ENCODE measurements around the gene CA10. TPM values are rescaled to one million over a fixed set of nuclear protein-coding genes. Genes with fewer than 3 reads are reported as not detected.

The CA10 gene
- total RNA-seq, 4 donors from 2014 or later, result 0.96 to 4.1 (median 1.1) TPM; not detected in 1

- H3K27me3 ChIP-seq, result no peaks in the 10 kb centered on the region
- 76 to 86% methylated on average over 2 to 4 of the region's 4 CpGs for WGBS, 2 donors (ENCODE audit: low coverage in 1 of 2)
- intact Hi-C loops (cut with DNase I; ENCODE audit: low total_unique reads) (no loop called here), in situ Hi-C loops (cut with MboI; ENCODE audit: low pct_ligation_motif_present in 1 of 4, low pct_unique_long_range_greater_than_20kb in 1 of 4, low sequenced_read_pairs in 3 of 4) (loop anchor here in 1 of 4 donors (10.0 kb wide), 1 partner anchor 57 kb away; no protein-coding TSS in a partner anchor)
- H3K9me3 ChIP-seq, result no peaks in the 10 kb centered on the region
- H3K4me1 ChIP-seq, result peaks cover 0 to 20% (median 2%) of the 10 kb centered on the region in 4 donors
- DNase-seq, result no peak
- TF ChIP-seq POLR2AphosphoS5 (IDR thresholded peaks at IDR 0.05) (no peak), POLR2A (IDR thresholded peaks at IDR 0.05) (no peak), EP300 (IDR thresholded peaks at IDR 0.05; ENCODE audit: low read depth) (no peak), CTCF (IDR thresholded peaks at IDR 0.05) (no peak)
- H3K4me3 ChIP-seq, result no peak overlapping the region
- H3K36me3 ChIP-seq, result no peaks in the 10 kb centered on the region
- H3K27ac ChIP-seq, result no peak overlapping the region
Observed at GRCh38 chr17:51801626-51802025, 356.9 kb downstream of the CA10 start.

- H3K4me3 ChIP-seq, result no peak overlapping the region
- no peaks in the 10 kb centered on the region for H3K36me3 ChIP-seq
- H3K4me1 ChIP-seq, result peaks cover 0 to 13% (median 0%) of the 10 kb centered on the region in 4 donors
- TF ChIP-seq POLR2AphosphoS5 (IDR thresholded peaks at IDR 0.05), result no peak
- TF ChIP-seq EP300 (IDR thresholded peaks at IDR 0.05; ENCODE audit: low read depth), result no peak
- no peak for TF ChIP-seq CTCF (IDR thresholded peaks at IDR 0.05)
- WGBS, 2 donors (ENCODE audit: low coverage in 1 of 2), result 84 to 90% methylated on average over 4 of the region's 4 CpGs
- intact Hi-C loops (cut with DNase I; ENCODE audit: low total_unique reads) (no loop called here), in situ Hi-C loops (cut with MboI; ENCODE audit: low pct_ligation_motif_present in 1 of 4, low pct_unique_long_range_greater_than_20kb in 1 of 4, low sequenced_read_pairs in 3 of 4) (loop anchor here in 1 of 4 donors (10.0 kb wide), 1 partner anchor 55 kb away; no protein-coding TSS in a partner anchor)
- H3K9me3 ChIP-seq, result no peaks in the 10 kb centered on the region
- no peaks in the 10 kb centered on the region for H3K27me3 ChIP-seq
- no peak overlapping the region for H3K27ac ChIP-seq
- no peak for DNase-seq
Observed at GRCh38 chr17:51799981-51800380, 358.5 kb downstream of the CA10 start.

- H3K4me1 ChIP-seq, result peaks cover 0 to 11% (median under 1%) of the 10 kb centered on the region in 4 donors
- no peak for DNase-seq
- no peak overlapping the region for H3K4me3 ChIP-seq
- no peak overlapping the region for H3K27ac ChIP-seq
- H3K36me3 ChIP-seq, result no peaks in the 10 kb centered on the region
- no peaks in the 10 kb centered on the region for H3K9me3 ChIP-seq
- TF ChIP-seq CTCF (IDR thresholded peaks at IDR 0.05), result no peak
- in situ Hi-C loops (cut with MboI; ENCODE audit: low pct_ligation_motif_present in 1 of 4, low pct_unique_long_range_greater_than_20kb in 1 of 4, low sequenced_read_pairs in 3 of 4) (no loop called here), intact Hi-C loops (cut with DNase I; ENCODE audit: low total_unique reads) (no loop called here)
- H3K27me3 ChIP-seq, result no peaks in the 10 kb centered on the region
Observed at GRCh38 chr17:51799240-51799639, 359.3 kb downstream of the CA10 start.

GRCh38 chr17:51797150-51797549 lies 361.4 kb downstream of the CA10 start:
- intact Hi-C loops (cut with DNase I; ENCODE audit: low total_unique reads), result no loop called here
- Histone ChIP-seq H3K9me3 (no peaks in the 10 kb centered on the region), H3K4me3 (no peak overlapping the region), H3K27me3 (no peaks in the 10 kb centered on the region), H3K36me3 (no peaks in the 10 kb centered on the region), H3K27ac (no peak overlapping the region), H3K4me1 (peaks cover 0 to 14% (median 2%) of the 10 kb centered on the region in 4 donors)
- 92% methylated on average over 14 of the region's 14 CpGs; no CpG with 5 or more reads in 1 of the 2 donors for WGBS, 2 donors (ENCODE audit: low coverage in 1 of 2)
- DNase-seq, result no peak
- in situ Hi-C loops (cut with MboI; ENCODE audit: low pct_ligation_motif_present in 1 of 4, low pct_unique_long_range_greater_than_20kb in 1 of 4, low sequenced_read_pairs in 3 of 4), result no loop called here
- TF ChIP-seq CTCF (IDR thresholded peaks at IDR 0.05) (no peak), EP300 (IDR thresholded peaks at IDR 0.05; ENCODE audit: low read depth) (no peak), POLR2A (IDR thresholded peaks at IDR 0.05) (no peak), POLR2AphosphoS5 (IDR thresholded peaks at IDR 0.05) (no peak)

Measured in transverse colon (tissue), 4 donors.